HepG2 (cell line): ENCODE data around the gene ENPP1. TPM values are rescaled to one million over a fixed set of nuclear protein-coding genes. Genes with fewer than 3 reads are reported as not detected.
A peak's percentile ranks its signal among the peaks of the same experiment; 100 is the strongest.

ENCODE experiments used
- ARID2 ChIP-seq: sonication (generic); formaldehyde crosslinking; IDR thresholded peaks from 2 replicates; pipeline ENCODE4 v1.8.1; 2022; ENCODE audit warnings: mild to moderate bottlenecking, missing genetic modification reagents, borderline replicate concordance
- CEBPB ChIP-seq: IDR thresholded peaks from 2 replicates; pipeline ENCODE4 v1.6.1; 2011; ENCODE audit warnings: low read depth, low read length, improper control_type of control experiment, borderline replicate concordance
- FOXO1 ChIP-seq: sonication (generic); formaldehyde crosslinking; IDR thresholded peaks from 2 replicates; pipeline ENCODE4 v1.4.0; 2020; ENCODE audit warnings: missing genetic modification reagents
- KLF13 ChIP-seq: sonication (generic); formaldehyde crosslinking; IDR thresholded peaks from 2 replicates; pipeline ENCODE4 v1.4.0; 2020; ENCODE audit warnings: mild to moderate bottlenecking, missing genetic modification reagents
- RFX3 ChIP-seq: IDR thresholded peaks from 2 replicates; pipeline ENCODE4 v1.6.1; 2016; ENCODE audit warnings: missing biosample characterization, missing genetic modification reagents
- SCMH1 ChIP-seq: sonication (generic); formaldehyde crosslinking; IDR thresholded peaks from 2 replicates; pipeline ENCODE4 v1.9.0; 2021; ENCODE audit warnings: missing genetic modification reagents, mild to moderate bottlenecking, borderline replicate concordance
- ZBTB38 ChIP-seq: sonication (generic); formaldehyde crosslinking; IDR thresholded peaks from 2 replicates; pipeline ENCODE4 v1.5.1; 2020; ENCODE audit warnings: mild to moderate bottlenecking, missing genetic modification reagents
- ZNF253 ChIP-seq: sonication (generic); formaldehyde crosslinking; IDR thresholded peaks from 2 replicates; pipeline ENCODE4 v1.8.0; 2022; ENCODE audit warnings: mild to moderate bottlenecking, missing genetic modification reagents, borderline replicate concordance
- ZNF30 ChIP-seq: sonication (generic); formaldehyde crosslinking; IDR thresholded peaks from 2 replicates; pipeline ENCODE4 v1.5.0; 2020; ENCODE audit warnings: mild to moderate bottlenecking, missing genetic modification reagents
- ZNF670 ChIP-seq: sonication (generic); formaldehyde crosslinking; IDR thresholded peaks from 2 replicates; pipeline ENCODE4 v1.8.0; 2022; ENCODE audit warnings: mild to moderate bottlenecking, missing genetic modification reagents, borderline replicate concordance
- ZNF790 ChIP-seq: sonication (generic); formaldehyde crosslinking; IDR thresholded peaks from 2 replicates; pipeline ENCODE4 v1.8.0; 2022; ENCODE audit warnings: missing genetic modification reagents, mild to moderate bottlenecking, borderline replicate concordance
- ZNF83 ChIP-seq: sonication (generic); formaldehyde crosslinking; IDR thresholded peaks from 2 replicates; pipeline ENCODE4 v1.4.0; 2020; ENCODE audit warnings: missing genetic modification reagents, mild to moderate bottlenecking, borderline replicate concordance
- polyA plus RNA-seq, 8 experiments: library from polyadenylated mRNA; depleted of rRNA in 3 of 8; stranded (reverse) in 7 of 8; unstranded in 1 of 8; fragments of >200 nt; fragmentation: Illumina TruSeq in 4 of 8; extraction: Trizol in 4 of 8; gene quantifications; 2 replicates each; pipeline versions ENCODE4 v1.2.1 to v1.2.3, GENCODE V29; 2011 to 2016; ENCODE audit warnings: low read depth in 4 of 8, missing spikeins in 1 of 8, mixed read lengths in 1 of 8; ENCODE audit not compliant: insufficient read depth in 1 of 8
- total RNA-seq, 5 experiments: library from RNA; depleted of rRNA; stranded (reverse); fragments of >200 nt; fragmentation: Illumina TruSeq; extraction: Trizol; gene quantifications; 2 replicates each; pipeline ENCODE4 v1.2.3, GENCODE V29; 2016; ENCODE audit warnings: low read depth in 1 of 5
- TF ChIP-seq, protein P1 (sequence below): sonication (generic); formaldehyde crosslinking; conservative IDR thresholded peaks from 2 replicates; pipeline ENCODE4 v1.8.0; 2022; ENCODE audit warnings: low read depth, missing genetic modification reagents
- TF ChIP-seq, protein P2 (sequence below): sonication (generic); formaldehyde crosslinking; IDR thresholded peaks from 2 replicates; pipeline ENCODE4 v1.8.1; 2022; ENCODE audit warnings: mild to moderate bottlenecking, missing genetic modification reagents
- TF ChIP-seq, protein P3 (sequence below): sonication (generic); formaldehyde crosslinking; conservative IDR thresholded peaks from 2 replicates; pipeline ENCODE4 v1.5.0; 2020; ENCODE audit warnings: missing genetic modification reagents
- TF ChIP-seq, protein P4 (sequence below): sonication (generic); formaldehyde crosslinking; IDR thresholded peaks from 2 replicates; pipeline ENCODE4 v1.5.0; 2020; ENCODE audit warnings: mild to moderate bottlenecking, missing genetic modification reagents
- TF ChIP-seq, protein P5 (sequence below): sonication (generic); formaldehyde crosslinking; conservative IDR thresholded peaks from 2 replicates; pipeline ENCODE4 v1.4.0; 2020; ENCODE audit warnings: missing genetic modification reagents

The ENPP1 gene
- total and polyA plus RNA-seq, 2 of the 13 experiments (the other 11 are each of a cell fraction or from before 2014, with no cell fraction given): 56.5 to 160 TPM

DNA sequence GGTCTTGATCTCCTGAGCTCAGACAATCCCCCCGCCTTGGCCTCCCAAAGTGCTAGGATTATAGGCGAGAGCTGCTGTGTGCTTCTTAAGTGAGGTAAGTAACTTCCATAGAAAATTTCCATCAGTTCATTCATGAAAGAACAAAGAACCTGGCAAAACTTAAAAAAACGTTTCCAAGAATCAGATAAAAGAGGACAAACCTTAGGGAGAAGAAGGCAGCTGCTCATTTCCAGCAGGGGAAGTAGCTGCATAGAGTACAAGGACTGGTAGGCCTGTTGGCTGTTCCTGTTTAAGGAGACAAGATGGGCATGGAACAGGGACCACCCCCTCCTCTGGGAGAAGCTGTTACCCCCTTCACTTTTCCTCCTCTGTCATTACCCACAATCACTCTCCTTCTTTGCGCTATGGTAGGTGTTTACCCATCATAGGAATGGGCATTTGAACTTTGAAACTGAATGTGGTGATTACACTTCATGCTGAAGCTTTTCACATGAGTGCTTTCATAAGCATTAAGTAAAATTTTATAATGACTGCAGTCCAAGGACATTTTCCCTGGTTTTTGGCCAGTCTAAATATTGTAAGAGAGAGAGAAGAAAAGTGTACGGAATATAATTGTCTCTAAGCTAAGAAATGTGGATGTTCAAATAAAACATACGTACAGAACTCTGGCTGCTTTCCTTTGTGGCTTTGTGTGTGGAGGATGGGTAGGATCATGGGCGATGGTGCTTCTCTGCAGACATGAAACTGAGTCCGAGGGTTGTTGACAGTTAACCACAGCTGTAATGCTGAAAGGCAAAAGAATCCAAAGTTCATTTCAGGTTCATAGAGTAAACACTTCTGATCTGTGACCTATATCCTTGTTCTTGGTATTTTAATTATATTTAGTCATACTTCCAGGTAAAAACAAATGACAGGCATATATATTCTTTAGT is 86.9 kb downstream of the ENPP1 start (continued):
- TF ChIP-seq, protein P1, sequence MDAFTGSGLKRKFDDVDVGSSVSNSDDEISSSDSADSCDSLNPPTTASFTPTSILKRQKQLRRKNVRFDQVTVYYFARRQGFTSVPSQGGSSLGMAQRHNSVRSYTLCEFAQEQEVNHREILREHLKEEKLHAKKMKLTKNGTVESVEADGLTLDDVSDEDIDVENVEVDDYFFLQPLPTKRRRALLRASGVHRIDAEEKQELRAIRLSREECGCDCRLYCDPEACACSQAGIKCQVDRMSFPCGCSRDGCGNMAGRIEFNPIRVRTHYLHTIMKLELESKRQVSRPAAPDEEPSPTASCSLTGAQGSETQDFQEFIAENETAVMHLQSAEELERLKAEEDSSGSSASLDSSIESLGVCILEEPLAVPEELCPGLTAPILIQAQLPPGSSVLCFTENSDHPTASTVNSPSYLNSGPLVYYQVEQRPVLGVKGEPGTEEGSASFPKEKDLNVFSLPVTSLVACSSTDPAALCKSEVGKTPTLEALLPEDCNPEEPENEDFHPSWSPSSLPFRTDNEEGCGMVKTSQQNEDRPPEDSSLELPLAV: no peak
- TF ChIP-seq KLF13 (no peak), CEBPB (no peak), RFX3 (CRISPR knock-in tag) (no peak), ZNF790 (CRISPR knock-in tag) (no peak), ZNF670 (CRISPR knock-in tag) (peak; percentile 92; the same call in 1 of the 2 replicates), ZBTB38 (CRISPR knock-in tag) (peak; percentile 10), ARID2 (no peak), ZNF30 (CRISPR knock-in tag) (no peak), SCMH1 (CRISPR knock-in tag) (no peak), FOXO1 (CRISPR knock-in tag) (peak; percentile 99), ZNF253 (CRISPR knock-in tag) (no peak), ZNF83 (CRISPR knock-in tag) (no peak)
- TF ChIP-seq, protein P2, sequence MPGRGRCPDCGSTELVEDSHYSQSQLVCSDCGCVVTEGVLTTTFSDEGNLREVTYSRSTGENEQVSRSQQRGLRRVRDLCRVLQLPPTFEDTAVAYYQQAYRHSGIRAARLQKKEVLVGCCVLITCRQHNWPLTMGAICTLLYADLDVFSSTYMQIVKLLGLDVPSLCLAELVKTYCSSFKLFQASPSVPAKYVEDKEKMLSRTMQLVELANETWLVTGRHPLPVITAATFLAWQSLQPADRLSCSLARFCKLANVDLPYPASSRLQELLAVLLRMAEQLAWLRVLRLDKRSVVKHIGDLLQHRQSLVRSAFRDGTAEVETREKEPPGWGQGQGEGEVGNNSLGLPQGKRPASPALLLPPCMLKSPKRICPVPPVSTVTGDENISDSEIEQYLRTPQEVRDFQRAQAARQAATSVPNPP (CRISPR knock-in tag): no peak
- TF ChIP-seq, protein P3, sequence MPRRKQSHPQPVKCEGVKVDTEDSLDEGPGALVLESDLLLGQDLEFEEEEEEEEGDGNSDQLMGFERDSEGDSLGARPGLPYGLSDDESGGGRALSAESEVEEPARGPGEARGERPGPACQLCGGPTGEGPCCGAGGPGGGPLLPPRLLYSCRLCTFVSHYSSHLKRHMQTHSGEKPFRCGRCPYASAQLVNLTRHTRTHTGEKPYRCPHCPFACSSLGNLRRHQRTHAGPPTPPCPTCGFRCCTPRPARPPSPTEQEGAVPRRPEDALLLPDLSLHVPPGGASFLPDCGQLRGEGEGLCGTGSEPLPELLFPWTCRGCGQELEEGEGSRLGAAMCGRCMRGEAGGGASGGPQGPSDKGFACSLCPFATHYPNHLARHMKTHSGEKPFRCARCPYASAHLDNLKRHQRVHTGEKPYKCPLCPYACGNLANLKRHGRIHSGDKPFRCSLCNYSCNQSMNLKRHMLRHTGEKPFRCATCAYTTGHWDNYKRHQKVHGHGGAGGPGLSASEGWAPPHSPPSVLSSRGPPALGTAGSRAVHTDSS: no peak
- TF ChIP-seq, protein P4, sequence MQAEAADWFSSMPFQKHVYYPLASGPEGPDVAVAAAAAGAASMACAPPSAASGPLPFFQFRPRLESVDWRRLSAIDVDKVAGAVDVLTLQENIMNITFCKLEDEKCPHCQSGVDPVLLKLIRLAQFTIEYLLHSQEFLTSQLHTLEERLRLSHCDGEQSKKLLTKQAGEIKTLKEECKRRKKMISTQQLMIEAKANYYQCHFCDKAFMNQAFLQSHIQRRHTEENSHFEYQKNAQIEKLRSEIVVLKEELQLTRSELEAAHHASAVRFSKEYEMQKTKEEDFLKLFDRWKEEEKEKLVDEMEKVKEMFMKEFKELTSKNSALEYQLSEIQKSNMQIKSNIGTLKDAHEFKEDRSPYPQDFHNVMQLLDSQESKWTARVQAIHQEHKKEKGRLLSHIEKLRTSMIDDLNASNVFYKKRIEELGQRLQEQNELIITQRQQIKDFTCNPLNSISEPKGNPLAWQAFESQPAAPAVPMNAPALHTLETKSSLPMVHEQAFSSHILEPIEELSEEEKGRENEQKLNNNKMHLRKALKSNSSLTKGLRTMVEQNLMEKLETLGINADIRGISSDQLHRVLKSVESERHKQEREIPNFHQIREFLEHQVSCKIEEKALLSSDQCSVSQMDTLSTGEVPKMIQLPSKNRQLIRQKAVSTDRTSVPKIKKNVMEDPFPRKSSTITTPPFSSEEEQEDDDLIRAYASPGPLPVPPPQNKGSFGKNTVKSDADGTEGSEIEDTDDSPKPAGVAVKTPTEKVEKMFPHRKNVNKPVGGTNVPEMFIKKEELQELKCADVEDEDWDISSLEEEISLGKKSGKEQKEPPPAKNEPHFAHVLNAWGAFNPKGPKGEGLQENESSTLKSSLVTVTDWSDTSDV (CRISPR knock-in tag): no peak
- TF ChIP-seq, protein P5, sequence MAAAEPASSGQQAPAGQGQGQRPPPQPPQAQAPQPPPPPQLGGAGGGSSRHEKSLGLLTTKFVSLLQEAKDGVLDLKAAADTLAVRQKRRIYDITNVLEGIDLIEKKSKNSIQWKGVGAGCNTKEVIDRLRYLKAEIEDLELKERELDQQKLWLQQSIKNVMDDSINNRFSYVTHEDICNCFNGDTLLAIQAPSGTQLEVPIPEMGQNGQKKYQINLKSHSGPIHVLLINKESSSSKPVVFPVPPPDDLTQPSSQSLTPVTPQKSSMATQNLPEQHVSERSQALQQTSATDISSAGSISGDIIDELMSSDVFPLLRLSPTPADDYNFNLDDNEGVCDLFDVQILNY (CRISPR knock-in tag): no peak
